AG04449 (cell line): Measurements from ENCODE around the gene KIAA0825.
"Not testable (repeated sequence)": the region's sequence is repeated elsewhere in the genome, so short reads cannot be mapped to it uniquely, and the experiment has no call there.

Source experiments
- CTCF ChIA-PET: fragments of 350-600 bp; formaldehyde crosslinking; extraction: SDS; loops from one replicate; lab custom pipeline; 2021; ENCODE audit warnings: antibody characterized with exemption; lab: Yijun Ruan, JAX
- POLR2A ChIA-PET: fragments of 400-600, 350-600 bp; formaldehyde crosslinking; extraction: SDS; loops from one replicate; lab custom pipeline; 2020; ENCODE audit warnings: antibody characterized with exemption, inconsistent platforms; lab: Yijun Ruan, JAX
- DNase-seq: peaks from one replicate; pipeline ENCODE4 v3.0.0-alpha.2; 2010; ENCODE audit warnings: low read depth, low spot score
- H3K4me3 ChIP-seq: 2 replicates; pipeline ENCODE4 v1.5.1; 2011; ENCODE audit warnings: low read depth, mild to moderate bottlenecking, control low read depth, low read length
- CTCF ChIP-seq: IDR thresholded peaks from one replicate; pipeline ENCODE4 v1.5.1; 2011; ENCODE audit warnings: mild to moderate bottlenecking, moderate library complexity, low read length, control low read depth, inconsistent platforms; ENCODE audit not compliant: insufficient read depth; ENCODE audit errors: missing control alignments

Gene KIAA0825

GRCh38 chr5:94153736-94154450, 464.5 kb downstream of the KIAA0825 start:
- TF ChIP-seq CTCF = no peak
- no peak overlapping the region for H3K4me3 ChIP-seq
- ChIA-PET POLR2A (no interaction called here), CTCF (interaction anchor here (2.0 kb wide), 1 partner anchor 584 kb away, joined by 6 read pairs; no protein-coding TSS in a partner anchor)
- no peak for DNase-seq

- DNase-seq, CTCF ChIA-PET, H3K4me3 ChIP-seq, POLR2A ChIA-PET: not testable (repeated sequence)
These were observed 474.8 kb downstream of the KIAA0825 start for GRCh38 chr5:94143621-94144020.

- POLR2A ChIA-PET = no interaction called here
- no peak for DNase-seq
- no peak for TF ChIP-seq CTCF
- no peak overlapping the region for H3K4me3 ChIP-seq
- CTCF ChIA-PET = no interaction called here
These were observed 478.1 kb downstream of the KIAA0825 start for GRCh38 chr5:94140300-94140699.

- H3K4me3 ChIP-seq = no peak overlapping the region
- ChIA-PET POLR2A (no interaction called here), CTCF (no interaction called here)
- no peak for TF ChIP-seq CTCF
- no peak for DNase-seq
These were observed 488.3 kb downstream of the KIAA0825 start for GRCh38 chr5:94130077-94130476.

GRCh38 chr5:94125107-94125506, 493.3 kb downstream of the KIAA0825 start:
- POLR2A ChIA-PET = no interaction called here
- CTCF ChIA-PET = no interaction called here
- no peak for TF ChIP-seq CTCF
- no peak for DNase-seq
- no peak overlapping the region for H3K4me3 ChIP-seq

GRCh38 chr5:94116317-94116716, 502.1 kb downstream of the KIAA0825 start:
- DNase-seq, POLR2A ChIA-PET, CTCF ChIA-PET, H3K4me3 ChIP-seq: not testable (repeated sequence)

- no peak for TF ChIP-seq CTCF
- ChIA-PET CTCF (interaction anchor here (1.0 kb wide), 1 partner anchor 11 kb away, joined by 4 read pairs; no protein-coding TSS in a partner anchor), POLR2A (no interaction called here)
- no peak for DNase-seq
- no peak overlapping the region for H3K4me3 ChIP-seq
These were observed 505.3 kb downstream of the KIAA0825 start for GRCh38 chr5:94113087-94113486.
